Germinal center (tissue), 1 donor: ENCODE results near the gene NKIRAS1.

Source experiments
- DNase-seq: peaks from one replicate; pipeline ENCODE4 v3.0.0; 2012; ENCODE audit warnings: mixed read lengths, low spot score

NKIRAS1 gene

GRCh38 chr3:23916886-23917678 is at the start of gene NKIRAS1, which contains the start of gene RPL15:
NKIRAS1 (minus strand) TSS chr3:23916990; CDS start chr3:23910904, 6,086 bp downstream.
RPL15 (plus strand) TSS chr3:23917132; CDS start chr3:23917860, 728 bp downstream.
- peak; percentile 95 for DNase-seq

GRCh38 chr3:23966328-23966727 is 49.5 kb upstream of the NKIRAS1 start:
- DNase-seq: no peak

GRCh38 chr3:23964537-23965235 is 47.9 kb upstream of the NKIRAS1 start:
- no peak for DNase-seq

- DNase-seq: no peak
Observed at GRCh38 chr3:23961913-23962312, 45.1 kb upstream of the NKIRAS1 start.

- no peak for DNase-seq
Observed at GRCh38 chr3:23961066-23961465, 44.3 kb upstream of the NKIRAS1 start.

GRCh38 chr3:23960649-23961048 is 43.9 kb upstream of the NKIRAS1 start:
- no peak for DNase-seq

GRCh38 chr3:23959135-23959900 is 42.5 kb upstream of the NKIRAS1 start:
- no peak for DNase-seq

GRCh38 chr3:23956701-23957100 is 39.9 kb upstream of the NKIRAS1 start:
- DNase-seq: no peak

- no peak for DNase-seq
Observed at GRCh38 chr3:23954144-23954543, 37.4 kb upstream of the NKIRAS1 start.

GRCh38 chr3:23953523-23953922 is 36.7 kb upstream of the NKIRAS1 start:
- DNase-seq: no peak

GRCh38 chr3:23952646-23953045 is 35.9 kb upstream of the NKIRAS1 start:
- DNase-seq: peak; percentile 77

- no peak for DNase-seq
Observed at GRCh38 chr3:23950293-23950692, 33.5 kb upstream of the NKIRAS1 start.

GRCh38 chr3:23949784-23950183 is 33.0 kb upstream of the NKIRAS1 start:
- DNase-seq: no peak

- no peak for DNase-seq
Observed at GRCh38 chr3:23948761-23949160, 32.0 kb upstream of the NKIRAS1 start.

- peak; percentile 94 for DNase-seq
Observed at GRCh38 chr3:23945913-23946687, 29.3 kb upstream of the NKIRAS1 start.

GRCh38 chr3:23945663-23945912 is 28.8 kb upstream of the NKIRAS1 start:
- no peak for DNase-seq

- peak; percentile 86 for DNase-seq
Observed at GRCh38 chr3:23944861-23945662, 28.3 kb upstream of the NKIRAS1 start, which contains the start of gene NR1D2. NR1D2 (plus strand) TSS chr3:23945286; CDS start chr3:23945579, 293 bp downstream.

- no peak for DNase-seq
Observed at GRCh38 chr3:23944007-23944783, 27.4 kb upstream of the NKIRAS1 start.

GRCh38 chr3:23942546-23942945 is 25.8 kb upstream of the NKIRAS1 start:
- no peak for DNase-seq

- DNase-seq: no peak
Observed at GRCh38 chr3:23941440-23941839, 24.6 kb upstream of the NKIRAS1 start.
